Uterus (tissue), 2 donors: Measurements from ENCODE around the gene TMOD2.

Experiments used
- POLR2A ChIP-seq, 2 donors: fragments of 450-650 bp; IDR thresholded peaks; one replicate each; pipeline ENCODE4 v1.6.1; 2016; ENCODE audit warnings: antibody characterized with exemption in 2 of 2, mild to moderate bottlenecking in 1 of 2, moderate library complexity in 1 of 2
- TF ChIP-seq, protein P1 (sequence below), 4 experiments: fragments of 200-600 bp in 2 of 4; fragments of 450-650 bp in 2 of 4; sonication (generic) in 2 of 4; IDR thresholded peaks; one replicate each; pipeline ENCODE4 v1.5.1; 2016 to 2019; ENCODE audit warnings: antibody characterized with exemption in 4 of 4, mild to moderate bottlenecking in 2 of 4, moderate library complexity in 1 of 4

DNA sequence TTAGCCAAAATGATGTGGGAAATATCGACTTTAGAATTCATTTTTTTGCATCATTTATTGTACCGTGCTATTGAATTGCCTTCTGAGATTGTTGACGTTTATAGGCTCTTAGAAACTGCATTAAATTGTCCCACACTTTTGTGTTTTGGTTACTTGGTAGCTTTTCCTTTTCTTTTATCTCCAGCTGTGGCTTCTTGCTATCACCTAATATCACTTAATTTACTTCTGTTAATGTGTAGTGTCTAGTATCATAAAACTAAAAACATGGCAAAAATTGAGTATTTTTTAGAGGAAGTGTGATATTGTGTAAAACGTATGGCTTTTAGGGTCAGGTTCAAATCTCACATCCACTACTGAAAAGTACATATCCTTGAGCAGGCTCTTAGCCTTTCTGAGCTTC lies 89.3 kb downstream of the TMOD2 start:
- TF ChIP-seq, protein P1, sequence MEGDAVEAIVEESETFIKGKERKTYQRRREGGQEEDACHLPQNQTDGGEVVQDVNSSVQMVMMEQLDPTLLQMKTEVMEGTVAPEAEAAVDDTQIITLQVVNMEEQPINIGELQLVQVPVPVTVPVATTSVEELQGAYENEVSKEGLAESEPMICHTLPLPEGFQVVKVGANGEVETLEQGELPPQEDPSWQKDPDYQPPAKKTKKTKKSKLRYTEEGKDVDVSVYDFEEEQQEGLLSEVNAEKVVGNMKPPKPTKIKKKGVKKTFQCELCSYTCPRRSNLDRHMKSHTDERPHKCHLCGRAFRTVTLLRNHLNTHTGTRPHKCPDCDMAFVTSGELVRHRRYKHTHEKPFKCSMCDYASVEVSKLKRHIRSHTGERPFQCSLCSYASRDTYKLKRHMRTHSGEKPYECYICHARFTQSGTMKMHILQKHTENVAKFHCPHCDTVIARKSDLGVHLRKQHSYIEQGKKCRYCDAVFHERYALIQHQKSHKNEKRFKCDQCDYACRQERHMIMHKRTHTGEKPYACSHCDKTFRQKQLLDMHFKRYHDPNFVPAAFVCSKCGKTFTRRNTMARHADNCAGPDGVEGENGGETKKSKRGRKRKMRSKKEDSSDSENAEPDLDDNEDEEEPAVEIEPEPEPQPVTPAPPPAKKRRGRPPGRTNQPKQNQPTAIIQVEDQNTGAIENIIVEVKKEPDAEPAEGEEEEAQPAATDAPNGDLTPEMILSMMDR (IDR thresholded peaks at IDR 0.05): no peak
- TF ChIP-seq POLR2A (IDR thresholded peaks at IDR 0.05): no peak
